IMR-90 (cell line): Measurements from ENCODE around the gene ALOXE3. TPM values are rescaled to one million over a fixed set of nuclear protein-coding genes. Genes with fewer than 3 reads are reported as not detected.
A peak's percentile ranks its signal among the peaks of the same experiment; 100 is the strongest.

Experiments used
- ATAC-seq: fragments of 200-7000 bp; cut with Tn5 transposase; 2 replicates; pipeline ENCODE4 v1.9.1; 2020; ENCODE audit warnings: low read depth, mild to moderate bottlenecking, moderate library complexity
- BruUV-seq: library from RNA; stranded (reverse); fragments of 400-500 nt; replicated peaks from 2 replicates; lab custom pipeline; 2021; lab: Mats Ljungman, UMichigan
- CTCF ChIA-PET: fragments of 300-600 bp; formaldehyde crosslinking; extraction: SDS; loops from one replicate; lab custom pipeline; 2021; ENCODE audit warnings: antibody characterized with exemption; lab: Yijun Ruan, JAX
- POLR2A ChIA-PET: fragments of 300-600 bp; sonication (Branson Sonifier 250); formaldehyde crosslinking; loops from one replicate; lab custom pipeline; 2022; ENCODE audit warnings: antibody characterized with exemption; ENCODE audit not compliant: unreplicated experiment; lab: Charles Lee
- DNase-seq: peaks from one replicate; pipeline ENCODE4 v3.0.0; 2013
- H2AFZ ChIP-seq: replicated peaks from 2 replicates; pipeline ENCODE3; 2013; ENCODE audit warnings: low read length, mild to moderate bottlenecking; ENCODE audit not compliant: poor library complexity
- H2AK5ac ChIP-seq: 2 replicates; pipeline ENCODE4 v1.6.1; 2013; ENCODE audit warnings: low read depth, low read length, inconsistent platforms
- H2AK9ac ChIP-seq: replicated peaks from 2 replicates; pipeline ENCODE3; 2013; ENCODE audit warnings: mild to moderate bottlenecking, low read depth, low read length, moderate library complexity; ENCODE audit not compliant: poor library complexity
- H2BK120ac ChIP-seq: 2 replicates; pipeline ENCODE4 v1.6.1; 2013; ENCODE audit warnings: low read depth, low read length, inconsistent platforms
- H2BK15ac ChIP-seq: 3 replicates; pipeline ENCODE4 v1.6.1; 2013; ENCODE audit warnings: low read depth, low read length, inconsistent platforms
- H2BK20ac ChIP-seq: 2 replicates; pipeline ENCODE4 v1.6.1; 2013; ENCODE audit warnings: low read depth, mild to moderate bottlenecking, inconsistent platforms, low read length, moderate library complexity
- H2BK5ac ChIP-seq: 2 replicates; pipeline ENCODE4 v1.6.1; 2013; ENCODE audit warnings: mild to moderate bottlenecking, low read depth, low read length, inconsistent platforms; ENCODE audit not compliant: poor library complexity, severe bottlenecking
- H3K14ac ChIP-seq: replicated peaks from 2 replicates; pipeline ENCODE4 v1.6.1; 2013; ENCODE audit warnings: low read depth, low read length, inconsistent platforms
- H3K18ac ChIP-seq: 2 replicates; pipeline ENCODE4 v1.6.1; 2013; ENCODE audit warnings: low read depth, low read length, control low read depth
- H3K23ac ChIP-seq: 2 replicates; pipeline ENCODE4 v1.6.1; 2013; ENCODE audit warnings: low read depth, low read length, inconsistent platforms
- H3K27ac ChIP-seq: 2 replicates; pipeline ENCODE4 v1.5.1; 2013; ENCODE audit warnings: mild to moderate bottlenecking, control low read depth, low read length; ENCODE audit not compliant: insufficient read depth
- H3K27me3 ChIP-seq: 2 replicates; pipeline ENCODE4 v1.6.1; 2013; ENCODE audit warnings: low read length; ENCODE audit not compliant: control insufficient read depth, insufficient read depth
- H3K36me3 ChIP-seq: 2 replicates; pipeline ENCODE4 v1.6.1; 2013; ENCODE audit warnings: low read length, mixed read lengths; ENCODE audit not compliant: control insufficient read depth, insufficient read depth
- H3K4ac ChIP-seq: 2 replicates; pipeline ENCODE4 v1.6.1; 2013; ENCODE audit warnings: low read depth, low read length, inconsistent platforms
- H3K4me1 ChIP-seq: 2 replicates; pipeline ENCODE4 v1.6.1; 2013; ENCODE audit warnings: low read length, mixed read lengths; ENCODE audit not compliant: control insufficient read depth, insufficient read depth
- H3K4me2 ChIP-seq: 2 replicates; pipeline ENCODE4 v1.6.1; 2013; ENCODE audit warnings: low read depth, mild to moderate bottlenecking, control low read depth, low read length, moderate library complexity
- H3K4me3 ChIP-seq: 2 replicates; pipeline ENCODE4 v1.5.1; 2013; ENCODE audit warnings: low read depth, mild to moderate bottlenecking, control low read depth, low read length, moderate library complexity; ENCODE audit not compliant: insufficient read depth
- H3K56ac ChIP-seq: 2 replicates; pipeline ENCODE4 v1.6.1; 2013; ENCODE audit warnings: low read length, inconsistent platforms; ENCODE audit not compliant: insufficient read depth; ENCODE audit errors: extremely low read depth
- H3K79me1 ChIP-seq, 2 experiments: 2 replicates each; pipeline ENCODE4 v1.6.1; 2013; ENCODE audit warnings: low read length in 2 of 2, inconsistent platforms in 1 of 2, low read depth in 1 of 2
- H3K9ac ChIP-seq: 2 replicates; pipeline ENCODE4 v1.6.1; 2013; ENCODE audit warnings: low read depth, low read length, control low read depth
- H3K9me1 ChIP-seq: 2 replicates; pipeline ENCODE4 v1.6.1; 2013; ENCODE audit warnings: low read length, inconsistent platforms; ENCODE audit not compliant: insufficient read depth
- H3K9me3 ChIP-seq: 2 replicates; pipeline ENCODE4 v1.6.1; 2013; ENCODE audit warnings: low read length; ENCODE audit not compliant: control insufficient read depth, insufficient read depth
- H4K20me1 ChIP-seq: 2 replicates; pipeline ENCODE4 v1.6.1; 2013; ENCODE audit warnings: low read length, inconsistent platforms; ENCODE audit not compliant: insufficient read depth
- H4K5ac ChIP-seq: 2 replicates; pipeline ENCODE4 v1.6.1; 2013; ENCODE audit warnings: mild to moderate bottlenecking, low read depth, low read length, control low read depth
- H4K8ac ChIP-seq, 2 experiments: 2 replicates each; pipeline ENCODE4 v1.6.1; 2013; ENCODE audit warnings: low read depth in 2 of 2, low read length in 2 of 2, control low read depth in 1 of 2, inconsistent platforms in 1 of 2
- H4K91ac ChIP-seq: 2 replicates; pipeline ENCODE4 v1.6.1; 2013; ENCODE audit warnings: low read depth, low read length, inconsistent platforms; ENCODE audit not compliant: insufficient read depth
- BHLHE40 ChIP-seq: fragments of 150-350 bp; IDR thresholded peaks from 2 replicates; pipeline ENCODE4 v1.6.1; 2016; ENCODE audit warnings: mild to moderate bottlenecking, low read depth, low read length
- CEBPB ChIP-seq: IDR thresholded peaks from 2 replicates; pipeline ENCODE4 v1.6.1; 2012; ENCODE audit warnings: low read depth, low read length, improper control_type of control experiment
- WGBS, 2 experiments: methylation state at CpG; one replicate each; pipeline versions ENCODE4 v1.1.5 to v1.1.7; 2013; ENCODE audit warnings: missing lambda C conversion rate in 2 of 2; ENCODE audit not compliant: insufficient read length in 1 of 2; ENCODE audit errors: extremely low coverage in 2 of 2; 5-methylcytosine and 5-hydroxymethylcytosine counted together
- dilution Hi-C: fragments of 300-500 bp; cut with HindIII; formaldehyde crosslinking; loops from one replicate; pipeline ENCODE4 v1.14.3; 2018; ENCODE audit warnings: low sequenced_read_pairs; ENCODE audit not compliant: unreplicated experiment
- in situ Hi-C: fragments of 300-500 bp; cut with MboI; formaldehyde crosslinking; loops from 3 replicates; pipeline ENCODE4 v1.14.3; 2019; ENCODE audit warnings: low sequenced_read_pairs, inconsistent platforms, mixed read lengths
- intact Hi-C: fragments of 100-400 bp; cut with micrococcal nuclease; formaldehyde crosslinking; loops from 2 replicates; pipeline ENCODE4 v1.10.0; 2022
- polyA plus RNA-seq, 3 experiments: library from polyadenylated mRNA; depleted of rRNA; stranded (reverse); fragments of >200 nt; gene quantifications; 2 replicates each; pipeline ENCODE4 v1.2.3, GENCODE V29; 2012; ENCODE audit warnings: low replicate concordance in 1 of 3
- total RNA-seq: library from RNA; depleted of rRNA; stranded (reverse); fragments of >200 nt; gene quantifications from 2 replicates; pipeline ENCODE4 v1.2.3, GENCODE V29; 2012

The ALOXE3 gene
- total and polyA plus RNA-seq, 2 of the 4 experiments (the other 2 are of a cell fraction), result under 0.01 to 0.26 TPM

DNA sequence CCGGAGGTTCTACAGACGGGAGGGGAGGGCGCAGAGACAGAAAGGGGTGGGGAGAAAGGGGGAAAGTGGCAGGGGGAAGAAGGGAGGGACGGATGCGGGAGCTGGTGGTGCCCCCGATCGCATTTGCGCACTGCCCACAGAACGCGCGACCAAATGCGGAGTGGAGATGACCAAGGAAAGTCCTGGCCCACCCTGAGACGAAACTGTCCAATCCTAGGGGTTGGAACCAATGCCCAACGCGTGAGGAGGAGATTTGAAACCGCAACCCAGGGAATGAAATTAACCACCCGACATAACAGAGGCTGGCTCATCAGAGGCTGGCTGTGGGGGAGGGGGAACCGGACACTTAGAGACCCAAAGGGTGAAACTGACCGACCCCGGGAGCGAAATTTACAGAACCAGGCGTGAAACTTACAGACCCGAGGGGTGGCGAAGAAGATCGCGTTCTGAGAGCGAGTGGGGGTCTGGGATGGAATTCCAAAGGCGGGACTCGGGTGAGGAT is 4.2 kb upstream of the ALOXE3 start:
- H2BK15ac ChIP-seq, result no peak overlapping the region
- peak overlapping the region; percentile 56; the same call in 1 of the 2 replicates for H3K23ac ChIP-seq
- H4K8ac ChIP-seq, result no peak overlapping the region
- H3K9ac ChIP-seq, result peak overlapping the region; percentile 10; the same call in 1 of the 2 replicates
- no peaks in the 10 kb centered on the region; a peak in 1 of 4 replicates for H3K79me1 ChIP-seq
- no peak overlapping the region for H4K91ac ChIP-seq
- CTCF ChIA-PET, result interaction anchor here (1.0 to 1.1 kb wide), 2 partner anchors 34 to 100 kb away, joined by 3 to 4 read pairs; no protein-coding TSS in a partner anchor
- H4K5ac ChIP-seq, result no peak overlapping the region
- peak overlapping the region; percentile 19; the same call in 1 of the 2 replicates for H3K4ac ChIP-seq
- H4K20me1 ChIP-seq, result peaks cover 24% of the 10 kb centered on the region
- no peaks in the 10 kb centered on the region for H3K9me3 ChIP-seq
- no peak overlapping the region for H3K18ac ChIP-seq
- no peak overlapping the region for H2AK5ac ChIP-seq
- ATAC-seq (no peak), DNase-seq (peak; percentile 50)
- no peak overlapping the region for H2BK5ac ChIP-seq
- BruUV-seq, result no TSS peak
- peak overlapping the region; percentile 17 for H2AK9ac ChIP-seq
- H3K14ac ChIP-seq, result no peak overlapping the region
- peaks cover 9% of the 10 kb centered on the region for H3K9me1 ChIP-seq
- peak overlapping the region; percentile 73 for H3K4me3 ChIP-seq
- H3K4me2 ChIP-seq, result peak overlapping the region; percentile 86
- H3K27ac ChIP-seq, result no peak overlapping the region
- H3K36me3 ChIP-seq, result no peaks in the 10 kb centered on the region
- in situ Hi-C loops, result loop anchor here (5.0 kb wide), 1 partner anchor 100 kb away; no protein-coding TSS in a partner anchor
- TF ChIP-seq BHLHE40, result peak; percentile 66; the same call in 1 of the 2 replicates
- no peak for TF ChIP-seq CEBPB
- peaks cover 14% of the 10 kb centered on the region for H3K4me1 ChIP-seq
- dilution Hi-C loops, result loop anchor here (25.0 kb wide), 1 partner anchor 115 kb away; the partner anchor contains the start of genes CTC1 and PFAS
- POLR2A ChIA-PET, result no interaction called here
- peak overlapping the region; percentile 88 for H2AFZ ChIP-seq
- H2BK120ac ChIP-seq, result no peak overlapping the region
- WGBS, 2 experiments, result 0% methylated on average over 7 of the region's 29 CpGs; no CpG with 5 or more reads in 1 of the 2 experiments
- H3K56ac ChIP-seq, result no peak overlapping the region
- no peak overlapping the region for H2BK20ac ChIP-seq
- intact Hi-C loops, result no loop called here
- no peaks in the 10 kb centered on the region for H3K27me3 ChIP-seq
